GM13976 (cell line): Measurements from ENCODE around the gene PLK5.
"Not testable (repeated sequence)": the region's sequence is repeated elsewhere in the genome, so short reads cannot be mapped to it uniquely, and the experiment has no call there.

ENCODE experiments used
- DNase-seq: peaks from one replicate; pipeline ENCODE4 v3.0.0; 2012; ENCODE audit warnings: low spot score
- CTCF ChIP-seq: IDR thresholded peaks from 2 replicates; pipeline ENCODE4 v1.5.1; 2012; ENCODE audit warnings: borderline replicate concordance, mild to moderate bottlenecking; ENCODE audit not compliant: insufficient read depth; ENCODE audit errors: extremely low read depth, missing control alignments, control extremely low read depth
- in situ Hi-C: fragments of 300-500 bp; cut with MboI; formaldehyde crosslinking; loops from one replicate; pipeline ENCODE4 v1.12.0; 2022; ENCODE audit warnings: low sequenced_read_pairs, mixed read lengths, inconsistent platforms; ENCODE audit not compliant: unreplicated experiment

The PLK5 gene

GRCh38 chr19:1534972-1535371 is 11.1 kb downstream of the PLK5 start:
- TF ChIP-seq CTCF, result no peak
- no peak for DNase-seq
- in situ Hi-C loops, result no loop called here

- in situ Hi-C loops, DNase-seq: not testable (repeated sequence)
Observed at GRCh38 chr19:1535699-1536098, 11.8 kb downstream of the PLK5 start.

GRCh38 chr19:1538978-1539377 is 15.1 kb downstream of the PLK5 start:
- TF ChIP-seq CTCF, result no peak
- in situ Hi-C loops, result no loop called here
- DNase-seq, result no peak

- DNase-seq, result not testable (repeated sequence)
- in situ Hi-C loops, result loop anchor here (5.0 kb wide), 1 partner anchor 223 kb away; no protein-coding TSS in a partner anchor
Observed at GRCh38 chr19:1539749-1540148, 15.9 kb downstream of the PLK5 start.

GRCh38 chr19:1540365-1540925 is 16.6 kb downstream of the PLK5 start:
- no peak for DNase-seq
- in situ Hi-C loops, result loop anchor here (5.0 kb wide), 1 partner anchor 222 kb away; no protein-coding TSS in a partner anchor
- TF ChIP-seq CTCF, result no peak

GRCh38 chr19:1549332-1549945 is 25.6 kb downstream of the PLK5 start:
- no peak for DNase-seq
- no peak for TF ChIP-seq CTCF
- in situ Hi-C loops, result no loop called here

- in situ Hi-C loops, result no loop called here
- no peak for DNase-seq
- no peak for TF ChIP-seq CTCF
Observed at GRCh38 chr19:1551068-1552040, 27.5 kb downstream of the PLK5 start.
